Measurements from ENCODE around the gene NFIX. TPM values are rescaled to one million over a fixed set of nuclear protein-coding genes. Genes with fewer than 3 reads are reported as not detected.

The NFIX gene
- total RNA-seq, 4 donors from 2014 or later, result 25.4 to 53.1 (median 29.3) TPM

- in situ Hi-C loops (cut with MboI; ENCODE audit: low pct_ligation_motif_present in 1 of 4, low pct_unique_long_range_greater_than_20kb in 1 of 4, low sequenced_read_pairs in 3 of 4), result loop anchor here in 2 of 4 donors (5.0 to 25.0 kb wide), 2 partner anchors 106 to 116 kb away; partner anchors contain the start of gene NFIX (in 1 of the 2)
- TF ChIP-seq EP300 (IDR thresholded peaks at IDR 0.05; ENCODE audit: low read depth), result no peak
- peak; percentile 94 to 97 (median 96) for TF ChIP-seq CTCF (IDR thresholded peaks at IDR 0.05)
- no peaks in the 10 kb centered on the region for H3K36me3 ChIP-seq
- peak; percentile 86 for DNase-seq
- H3K4me1 ChIP-seq, result peaks cover 31 to 69% (median 50%) of the 10 kb centered on the region in 4 donors
- peak overlapping the region; percentile 89 to 93 (median 92) for H3K27ac ChIP-seq
- intact Hi-C loops (cut with DNase I; ENCODE audit: low total_unique reads), result loop anchor here (2.0 to 10.0 kb wide), 2 partner anchors 115 to 209 kb away; partner anchors contain the start of genes DNASE2 and KLF1
- WGBS, 2 donors (ENCODE audit: low coverage in 1 of 2), result 42% methylated on average over 11 of the region's 12 CpGs; no CpG with 5 or more reads in 1 of the 2 donors
- no peaks in the 10 kb centered on the region for H3K27me3 ChIP-seq
- H3K9me3 ChIP-seq, result no peaks in the 10 kb centered on the region
- no peak overlapping the region for H3K4me3 ChIP-seq
Observed at GRCh38 chr19:13093407-13094105, 98.3 kb downstream of the NFIX start.

GRCh38 chr19:13094106-13094504 is 98.8 kb downstream of the NFIX start:
- peaks cover 36 to 74% (median 55%) of the 10 kb centered on the region in 4 donors for H3K4me1 ChIP-seq
- 30% methylated on average over 5 of the region's 5 CpGs; no CpG with 5 or more reads in 1 of the 2 donors for WGBS, 2 donors (ENCODE audit: low coverage in 1 of 2)
- no peak overlapping the region for H3K4me3 ChIP-seq
- no peaks in the 10 kb centered on the region for H3K9me3 ChIP-seq
- peak overlapping the region; percentile 89 to 93 (median 92) for H3K27ac ChIP-seq
- no peak for DNase-seq
- in situ Hi-C loops (cut with MboI; ENCODE audit: low pct_ligation_motif_present in 1 of 4, low pct_unique_long_range_greater_than_20kb in 1 of 4, low sequenced_read_pairs in 3 of 4) (loop anchor here in 2 of 4 donors (5.0 to 25.0 kb wide), 2 partner anchors 107 to 117 kb away; partner anchors contain the start of gene NFIX (in 1 of the 2)), intact Hi-C loops (cut with DNase I; ENCODE audit: low total_unique reads) (loop anchor here (10.0 kb wide), 1 partner anchor 209 kb away; the partner anchor contains the start of genes DNASE2 and KLF1)
- no peaks in the 10 kb centered on the region for H3K36me3 ChIP-seq
- no peaks in the 10 kb centered on the region for H3K27me3 ChIP-seq
- TF ChIP-seq POLR2A (IDR thresholded peaks at IDR 0.05) (no peak), EP300 (IDR thresholded peaks at IDR 0.05; ENCODE audit: low read depth) (no peak), POLR2AphosphoS5 (IDR thresholded peaks at IDR 0.05) (no peak), CTCF (IDR thresholded peaks at IDR 0.05) (peak in 1 of 5 experiments; percentile 37)

GRCh38 chr19:13094771-13095392 is 99.6 kb downstream of the NFIX start:
- no peaks in the 10 kb centered on the region for H3K9me3 ChIP-seq
- H3K4me1 ChIP-seq, result peaks cover 38 to 79% (median 58%) of the 10 kb centered on the region in 4 donors
- H3K27ac ChIP-seq, result peak overlapping the region; percentile 89 to 93 (median 92)
- no peaks in the 10 kb centered on the region for H3K27me3 ChIP-seq
- intact Hi-C loops (cut with DNase I; ENCODE audit: low total_unique reads), result loop anchor here (10.0 kb wide), 1 partner anchor 210 kb away; the partner anchor contains the start of genes DNASE2 and KLF1
- TF ChIP-seq EP300 (IDR thresholded peaks at IDR 0.05; ENCODE audit: low read depth) (no peak), POLR2AphosphoS5 (IDR thresholded peaks at IDR 0.05) (no peak), POLR2A (IDR thresholded peaks at IDR 0.05) (no peak), CTCF (IDR thresholded peaks at IDR 0.05) (no peak)
- H3K4me3 ChIP-seq, result peak overlapping the region in 1 of 4 donors; percentile 13
- DNase-seq, result no peak
- WGBS, 2 donors (ENCODE audit: low coverage in 1 of 2), result 56% methylated on average over 16 of the region's 16 CpGs; no CpG with 5 or more reads in 1 of the 2 donors
- H3K36me3 ChIP-seq, result no peaks in the 10 kb centered on the region
- in situ Hi-C loops (cut with MboI; ENCODE audit: low pct_ligation_motif_present in 1 of 4, low pct_unique_long_range_greater_than_20kb in 1 of 4, low sequenced_read_pairs in 3 of 4), result loop anchor here in 2 of 4 donors (5.0 to 25.0 kb wide), 2 partner anchors 108 to 118 kb away; partner anchors contain the start of gene NFIX (in 1 of the 2)

GRCh38 chr19:13095393-13095784 is 100.1 kb downstream of the NFIX start:
- TF ChIP-seq POLR2AphosphoS5 (IDR thresholded peaks at IDR 0.05), result no peak
- no peak for TF ChIP-seq EP300 (IDR thresholded peaks at IDR 0.05; ENCODE audit: low read depth)
- Histone ChIP-seq H3K27ac (peak overlapping the region; percentile 89 to 93 (median 92)), H3K4me3 (peak overlapping the region in 1 of 4 donors; percentile 13), H3K27me3 (no peaks in the 10 kb centered on the region), H3K9me3 (no peaks in the 10 kb centered on the region), H3K36me3 (no peaks in the 10 kb centered on the region), H3K4me1 (peaks cover 38 to 77% (median 59%) of the 10 kb centered on the region in 4 donors)
- WGBS, 2 donors (ENCODE audit: low coverage in 1 of 2), result 68% methylated on average over 22 of the region's 25 CpGs; no CpG with 5 or more reads in 1 of the 2 donors
- no peak for DNase-seq
- in situ Hi-C loops (cut with MboI; ENCODE audit: low pct_ligation_motif_present in 1 of 4, low pct_unique_long_range_greater_than_20kb in 1 of 4, low sequenced_read_pairs in 3 of 4) (loop anchor here in 1 of 4 donors (25.0 kb wide), 1 partner anchor 108 kb away; the partner anchor contains the start of gene NFIX), intact Hi-C loops (cut with DNase I; ENCODE audit: low total_unique reads) (loop anchor here (10.0 kb wide), 1 partner anchor 211 kb away; the partner anchor contains the start of genes DNASE2 and KLF1)
